Keratinocyte (primary cell): Measurements from ENCODE around the gene TIAM2. TPM values are rescaled to one million over a fixed set of nuclear protein-coding genes. Genes with fewer than 3 reads are reported as not detected.

Source experiments
- DNase-seq: peaks from one replicate; pipeline ENCODE4 v3.0.0-alpha.2; 2011; ENCODE audit warnings: low read depth, missing footprints, low spot score
- FAIRE-seq: peaks from 2 replicates; lab custom pipeline; 2011; peaks lifted over from hg19 to GRCh38; lab: Jason Lieb, UNC
- H2AFZ ChIP-seq: 2 replicates; pipeline ENCODE4 v1.6.0; 2012; ENCODE audit warnings: low read length, control low read depth, inconsistent platforms; ENCODE audit not compliant: control insufficient read depth
- H3K27ac ChIP-seq: 2 replicates; pipeline ENCODE4 v1.5.1; 2011; ENCODE audit warnings: low read length; ENCODE audit not compliant: control insufficient read depth, insufficient read depth
- H3K27me3 ChIP-seq: 3 replicates; pipeline ENCODE4 v1.6.0; 2011; ENCODE audit warnings: low read length; ENCODE audit not compliant: control insufficient read depth, insufficient read depth; ENCODE audit errors: extremely low read depth
- H3K36me3 ChIP-seq, 2 experiments: 2 replicates in 1 of 2; 3 replicates in 1 of 2; pipeline ENCODE4 v1.5.1; 2011; ENCODE audit warnings: low read length in 2 of 2, mild to moderate bottlenecking in 1 of 2; ENCODE audit not compliant: control insufficient read depth in 2 of 2, insufficient read depth in 2 of 2; ENCODE audit errors: extremely low read depth in 1 of 2
- H3K4me1 ChIP-seq: 3 replicates; pipeline ENCODE4 v1.5.1; 2011; ENCODE audit warnings: low read length; ENCODE audit not compliant: control insufficient read depth, insufficient read depth; ENCODE audit errors: extremely low read depth
- H3K4me2 ChIP-seq: 3 replicates; pipeline ENCODE4 v1.6.0; 2011; ENCODE audit warnings: low read depth, low read length; ENCODE audit not compliant: control insufficient read depth, insufficient read depth; ENCODE audit errors: extremely low read depth
- H3K4me3 ChIP-seq, 3 experiments: fragments of 200-600 bp in 1 of 3; sonication (generic) in 1 of 3; 2 replicates in 2 of 3; 3 replicates in 1 of 3; pipeline ENCODE4 v1.5.1; 2011 to 2016; ENCODE audit warnings: low read length in 3 of 3, mild to moderate bottlenecking in 3 of 3, control low read depth in 2 of 3, inconsistent platforms in 1 of 3, low read depth in 1 of 3, mixed read lengths in 1 of 3, mixed run types in 1 of 3, moderate library complexity in 1 of 3; ENCODE audit not compliant: control insufficient read depth in 2 of 3, insufficient read depth in 2 of 3; ENCODE audit errors: extremely low read depth in 1 of 3
- H3K79me2 ChIP-seq: 2 replicates; pipeline ENCODE4 v1.6.0; 2012; ENCODE audit warnings: low read length; ENCODE audit not compliant: control insufficient read depth, insufficient read depth
- H3K9ac ChIP-seq: 3 replicates; pipeline ENCODE4 v1.6.0; 2011; ENCODE audit warnings: low read length; ENCODE audit not compliant: control insufficient read depth, insufficient read depth; ENCODE audit errors: extremely low read depth
- H3K9me1 ChIP-seq: 3 replicates; pipeline ENCODE4 v1.6.0; 2011; ENCODE audit warnings: low read length; ENCODE audit not compliant: control insufficient read depth, insufficient read depth; ENCODE audit errors: extremely low read depth
- H3K9me3 ChIP-seq: 2 replicates; pipeline ENCODE4 v1.5.1; 2012; ENCODE audit warnings: low read depth, low read length; ENCODE audit not compliant: control insufficient read depth
- H4K20me1 ChIP-seq: 3 replicates; pipeline ENCODE4 v1.6.0; 2011; ENCODE audit warnings: low read length; ENCODE audit not compliant: control insufficient read depth, insufficient read depth; ENCODE audit errors: extremely low read depth
- EZH2 ChIP-seq: IDR thresholded peaks from one replicate; pipeline ENCODE4 v1.6.1; 2012; ENCODE audit warnings: inconsistent platforms, mild to moderate bottlenecking, low read length, moderate library complexity
- dilution Hi-C: fragments of 300-500 bp; cut with MboI; formaldehyde crosslinking; loops from one replicate; pipeline ENCODE4 v1.7.0; 2020; ENCODE audit warnings: low sequenced_read_pairs; ENCODE audit not compliant: extremely low pct_ligation_motif_present
- polyA plus RNA-seq, 5 experiments: library from polyadenylated mRNA; depleted of rRNA in 3 of 5; stranded (reverse) in 3 of 5; stranded (forward) in 1 of 5; unstranded in 1 of 5; fragments of >200 nt; gene quantifications; 1 replicate in 1 of 5; 2 replicates in 3 of 5; 3 replicates in 1 of 5; pipeline versions ENCODE4 v1.2.1 to v1.2.3, GENCODE V29; 2011 to 2012; ENCODE audit warnings: missing spikeins in 2 of 5, low read depth in 1 of 5, low replicate concordance in 1 of 5
- TF ChIP-seq, protein P1 (sequence below), 3 experiments: IDR thresholded peaks in 1 of 3; conservative IDR thresholded peaks in 1 of 3; optimal IDR thresholded peaks in 1 of 3; 2 replicates in 2 of 3; 3 replicates in 1 of 3; pipeline versions ENCODE3 to v1.5.1; 2011; ENCODE audit warnings: low read length in 3 of 3, mild to moderate bottlenecking in 3 of 3, moderate library complexity in 2 of 3, control low read depth in 1 of 3, inconsistent platforms in 1 of 3; ENCODE audit not compliant: insufficient read depth in 2 of 3; ENCODE audit errors: extremely low read depth in 1 of 3

Gene TIAM2
- polyA plus RNA-seq, 1 donor (not counting 4 experiments of a cell fraction or from before 2014, with no cell fraction given): 4.0 TPM

GRCh38 chr6:155212106-155212505 lies 217.0 kb downstream of the TIAM2 start:
- no peaks in the 10 kb centered on the region for H4K20me1 ChIP-seq
- peak overlapping the region; percentile 40 for H3K27ac ChIP-seq
- dilution Hi-C loops: no loop called here
- H3K4me1 ChIP-seq: peaks cover 25% of the 10 kb centered on the region
- H3K9ac ChIP-seq: no peak overlapping the region
- H2AFZ ChIP-seq: no peak overlapping the region
- no peaks in the 10 kb centered on the region for H3K9me1 ChIP-seq
- TF ChIP-seq, protein P1, sequence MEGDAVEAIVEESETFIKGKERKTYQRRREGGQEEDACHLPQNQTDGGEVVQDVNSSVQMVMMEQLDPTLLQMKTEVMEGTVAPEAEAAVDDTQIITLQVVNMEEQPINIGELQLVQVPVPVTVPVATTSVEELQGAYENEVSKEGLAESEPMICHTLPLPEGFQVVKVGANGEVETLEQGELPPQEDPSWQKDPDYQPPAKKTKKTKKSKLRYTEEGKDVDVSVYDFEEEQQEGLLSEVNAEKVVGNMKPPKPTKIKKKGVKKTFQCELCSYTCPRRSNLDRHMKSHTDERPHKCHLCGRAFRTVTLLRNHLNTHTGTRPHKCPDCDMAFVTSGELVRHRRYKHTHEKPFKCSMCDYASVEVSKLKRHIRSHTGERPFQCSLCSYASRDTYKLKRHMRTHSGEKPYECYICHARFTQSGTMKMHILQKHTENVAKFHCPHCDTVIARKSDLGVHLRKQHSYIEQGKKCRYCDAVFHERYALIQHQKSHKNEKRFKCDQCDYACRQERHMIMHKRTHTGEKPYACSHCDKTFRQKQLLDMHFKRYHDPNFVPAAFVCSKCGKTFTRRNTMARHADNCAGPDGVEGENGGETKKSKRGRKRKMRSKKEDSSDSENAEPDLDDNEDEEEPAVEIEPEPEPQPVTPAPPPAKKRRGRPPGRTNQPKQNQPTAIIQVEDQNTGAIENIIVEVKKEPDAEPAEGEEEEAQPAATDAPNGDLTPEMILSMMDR (optimal IDR thresholded peaks at IDR 0.05 in 1 of 3, IDR thresholded peaks at IDR 0.05 in 1 of 3, conservative IDR thresholded peaks at IDR 0.05 in 1 of 3; ENCODE audit: extremely low read depth in 1 of 3, insufficient read depth in 2 of 3, low read length in 3 of 3): no peak
- no peaks in the 10 kb centered on the region for H3K9me3 ChIP-seq
- H3K4me2 ChIP-seq: no peak overlapping the region
- no peaks in the 10 kb centered on the region for H3K79me2 ChIP-seq
- no peaks in the 10 kb centered on the region for H3K36me3 ChIP-seq
- no peak overlapping the region for H3K4me3 ChIP-seq
- DNase-seq (no peak), FAIRE-seq (peak; percentile 51)
- no peaks in the 10 kb centered on the region for H3K27me3 ChIP-seq

GRCh38 chr6:155212616-155213380 lies 217.7 kb downstream of the TIAM2 start:
- H2AFZ ChIP-seq: peak overlapping the region; percentile 79
- dilution Hi-C loops: no loop called here
- H3K79me2 ChIP-seq: no peaks in the 10 kb centered on the region
- H3K4me1 ChIP-seq: peaks cover 25% of the 10 kb centered on the region
- FAIRE-seq (peak; percentile 99), DNase-seq (peak; percentile 65)
- H3K4me2 ChIP-seq: peak overlapping the region; percentile 78
- H3K4me3 ChIP-seq: peak overlapping the region in 2 of 3 experiments; percentile 31 to 38
- H3K9ac ChIP-seq: peak overlapping the region; percentile 34
- H4K20me1 ChIP-seq: no peaks in the 10 kb centered on the region
- no peaks in the 10 kb centered on the region for H3K27me3 ChIP-seq
- H3K9me3 ChIP-seq: no peaks in the 10 kb centered on the region
- H3K9me1 ChIP-seq: no peaks in the 10 kb centered on the region
- H3K27ac ChIP-seq: peak overlapping the region; percentile 60
- TF ChIP-seq, protein P1 (optimal IDR thresholded peaks at IDR 0.05 in 1 of 3, IDR thresholded peaks at IDR 0.05 in 1 of 3, conservative IDR thresholded peaks at IDR 0.05 in 1 of 3; ENCODE audit: extremely low read depth in 1 of 3, insufficient read depth in 2 of 3, low read length in 3 of 3): no peak
- TF ChIP-seq EZH2: no peak
- no peaks in the 10 kb centered on the region for H3K36me3 ChIP-seq
